ENCODE data around the gene UNC13B. TPM values are rescaled to one million over a fixed set of nuclear protein-coding genes. Genes with fewer than 3 reads are reported as not detected.

UNC13B gene
- total RNA-seq, 1 experiment from 2014 or later = 48.2 TPM

DNA sequence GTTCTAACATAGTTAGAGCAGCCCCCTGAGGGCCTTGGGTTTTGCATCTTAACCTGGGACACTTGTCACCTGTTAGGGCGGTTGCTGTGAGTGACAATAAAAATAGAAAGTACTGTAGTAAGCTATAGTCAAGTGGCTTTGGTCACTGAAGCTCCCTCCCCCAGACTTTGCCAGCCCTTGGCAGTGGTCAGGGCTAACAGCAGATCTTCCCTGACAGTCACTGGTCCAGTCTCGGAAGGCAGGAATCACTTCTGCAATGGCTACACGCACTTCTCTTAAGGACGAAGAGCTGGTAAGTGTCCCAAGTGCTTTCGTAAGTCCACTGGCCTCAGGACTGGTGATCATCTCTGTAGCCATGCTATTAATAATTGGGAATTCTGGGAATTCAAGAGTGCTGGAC lies 213.1 kb downstream of the UNC13B start:
- H3K4me2 ChIP-seq (ENCODE audit: insufficient read depth, insufficient read length, low read length) = no peak overlapping the region
- H2BK120ac ChIP-seq (ENCODE audit: low read depth, low read length, poor library complexity, severe bottlenecking) = no peak overlapping the region
- no peak overlapping the region for H2AFZ ChIP-seq (ENCODE audit: low read length)
- no peak overlapping the region for H3K4ac ChIP-seq (ENCODE audit: low read depth, low read length)
- H3K56ac ChIP-seq (ENCODE audit: insufficient read length, low read depth, low read length) = no peak overlapping the region
- no peak overlapping the region for H3K9ac ChIP-seq (ENCODE audit: extremely low read depth, insufficient read length, low read length)
- TF ChIP-seq, protein P1, sequence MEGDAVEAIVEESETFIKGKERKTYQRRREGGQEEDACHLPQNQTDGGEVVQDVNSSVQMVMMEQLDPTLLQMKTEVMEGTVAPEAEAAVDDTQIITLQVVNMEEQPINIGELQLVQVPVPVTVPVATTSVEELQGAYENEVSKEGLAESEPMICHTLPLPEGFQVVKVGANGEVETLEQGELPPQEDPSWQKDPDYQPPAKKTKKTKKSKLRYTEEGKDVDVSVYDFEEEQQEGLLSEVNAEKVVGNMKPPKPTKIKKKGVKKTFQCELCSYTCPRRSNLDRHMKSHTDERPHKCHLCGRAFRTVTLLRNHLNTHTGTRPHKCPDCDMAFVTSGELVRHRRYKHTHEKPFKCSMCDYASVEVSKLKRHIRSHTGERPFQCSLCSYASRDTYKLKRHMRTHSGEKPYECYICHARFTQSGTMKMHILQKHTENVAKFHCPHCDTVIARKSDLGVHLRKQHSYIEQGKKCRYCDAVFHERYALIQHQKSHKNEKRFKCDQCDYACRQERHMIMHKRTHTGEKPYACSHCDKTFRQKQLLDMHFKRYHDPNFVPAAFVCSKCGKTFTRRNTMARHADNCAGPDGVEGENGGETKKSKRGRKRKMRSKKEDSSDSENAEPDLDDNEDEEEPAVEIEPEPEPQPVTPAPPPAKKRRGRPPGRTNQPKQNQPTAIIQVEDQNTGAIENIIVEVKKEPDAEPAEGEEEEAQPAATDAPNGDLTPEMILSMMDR (conservative IDR thresholded peaks at IDR 0.05) = no peak
- no peaks in the 10 kb centered on the region for H3K79me1 ChIP-seq (ENCODE audit: insufficient read depth, low read depth, low read length, poor library complexity, severe bottlenecking)
- H3K9me3 ChIP-seq (ENCODE audit: control insufficient read depth, low read depth, low read length) = no peaks in the 10 kb centered on the region
- no peaks in the 10 kb centered on the region for H3K9me3 Mint-ChIP-seq
- H2AK5ac ChIP-seq (ENCODE audit: insufficient read length, low read length) = no peak overlapping the region
- no peak overlapping the region for H4K8ac ChIP-seq (replicated peaks; ENCODE audit: insufficient read length, low read depth, low read length)
- no peaks in the 10 kb centered on the region; a peak in 1 of 7 replicates for H3K36me3 Mint-ChIP-seq (ENCODE audit: insufficient read depth in 1 of 3, low read depth in 3 of 3)
- no peak overlapping the region for H2BK20ac ChIP-seq (ENCODE audit: low read depth, low read length, poor library complexity, severe bottlenecking)
- no peaks in the 10 kb centered on the region for H3K27me3 Mint-ChIP-seq (ENCODE audit: low read depth)
- H3T11ph ChIP-seq (ENCODE audit: low read length) = no peak overlapping the region
- H3K4me3 Mint-ChIP-seq = no peak overlapping the region
- WGBS (ENCODE audit: extremely low coverage, insufficient read length, low lambda C conversion rate) = no CpG with 5 or more reads among the region's 5 CpGs
- H3K14ac ChIP-seq (ENCODE audit: insufficient read depth, low read length) = no peak overlapping the region
- H3K23me2 ChIP-seq (ENCODE audit: insufficient read length, low read depth, low read length, poor library complexity, severe bottlenecking) = no peaks in the 10 kb centered on the region
- no peak overlapping the region for H2BK5ac ChIP-seq (ENCODE audit: insufficient read length, low read length)
- no peaks in the 10 kb centered on the region for H3K4me1 Mint-ChIP-seq
- no peak overlapping the region for H3K23ac ChIP-seq (ENCODE audit: insufficient read length, low read depth, low read length)
- H2BK12ac ChIP-seq (ENCODE audit: insufficient read length, low read depth, low read length) = no peak overlapping the region
- no peaks in the 10 kb centered on the region for H4K20me1 ChIP-seq (ENCODE audit: control insufficient read depth, insufficient read depth, insufficient read length)
- H3K27ac ChIP-seq (ENCODE audit: insufficient read length, low read depth, low read length) = no peak overlapping the region
- H4K91ac ChIP-seq (ENCODE audit: insufficient read length, low read depth, low read length) = no peak overlapping the region
- H2BK15ac ChIP-seq (ENCODE audit: low read depth, low read length) = no peak overlapping the region
- H3K27me3 ChIP-seq (ENCODE audit: insufficient read depth, low read length) = no peaks in the 10 kb centered on the region
- H4K5ac ChIP-seq (ENCODE audit: insufficient read length, low read depth, low read length) = no peak overlapping the region
- H3K27ac Mint-ChIP-seq = no peak overlapping the region
- DNase-seq = no peak
- no peaks in the 10 kb centered on the region for H3K4me1 ChIP-seq (ENCODE audit: insufficient read depth, low read length)
- H3K18ac ChIP-seq (ENCODE audit: insufficient read length, low read depth, low read length) = no peak overlapping the region
- no peaks in the 10 kb centered on the region for H3K79me2 ChIP-seq (ENCODE audit: insufficient read depth, low read length)
